Non-pigmented ciliary epithelial cell (primary cell): Measurements from ENCODE around the gene STMN3.

ENCODE experiments used
- DNase-seq: peaks from one replicate; pipeline ENCODE4 v3.0.0-alpha.2; 2010; ENCODE audit warnings: low read depth

STMN3 gene

DNA sequence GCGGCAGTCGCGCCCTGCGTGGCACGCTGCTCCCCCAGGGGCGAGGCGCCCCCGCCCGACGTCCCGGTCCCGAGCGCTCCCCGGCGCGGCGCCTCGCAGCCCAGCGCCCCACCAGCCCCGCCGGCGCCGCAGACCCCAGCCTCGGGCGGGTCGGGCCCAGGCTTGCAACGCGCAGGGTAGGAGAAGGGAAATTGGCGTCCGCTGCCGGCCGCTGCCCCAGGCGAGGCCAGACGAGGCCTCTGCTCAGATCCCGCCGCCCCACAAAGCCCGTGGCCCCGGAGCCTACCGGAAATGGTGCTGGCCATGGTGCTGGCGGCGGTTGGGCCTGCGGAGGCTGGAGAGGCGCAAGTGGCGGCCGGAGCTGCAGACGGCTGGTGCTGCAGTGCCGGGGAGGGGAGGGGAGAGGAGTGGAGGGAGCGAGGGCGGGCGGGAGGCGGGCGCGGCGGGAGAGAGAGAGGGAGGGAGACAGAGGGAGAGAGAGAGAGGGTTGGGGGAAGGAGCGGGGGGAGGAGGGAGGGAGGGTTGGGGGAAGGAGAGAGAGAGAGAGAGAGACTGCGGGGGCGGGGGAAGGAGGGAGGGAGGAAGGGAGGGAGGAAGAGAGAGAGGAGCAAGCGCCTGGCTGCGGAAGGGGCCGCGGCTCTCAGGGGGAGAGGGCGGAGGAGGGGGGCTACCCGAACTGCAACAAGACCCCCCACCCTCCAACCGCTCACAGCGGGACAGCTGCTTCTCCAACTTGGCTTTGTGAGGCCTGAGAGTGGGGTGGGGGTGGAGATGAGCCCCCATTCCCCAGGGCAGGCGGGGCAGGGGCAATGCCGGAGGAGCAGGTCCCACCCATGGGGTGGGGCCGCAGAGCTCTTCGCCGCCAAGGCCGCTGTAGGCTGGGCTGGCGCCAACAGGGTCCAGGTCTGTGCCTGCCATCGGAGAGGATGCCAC, at the start of gene STMN3:
Gene STMN3, minus strand, starts transcription at position 384 of the 933 bp plus-strand sequence. Its CDS starts 79 bp downstream, at position 305.
- peak; percentile 62 for DNase-seq

DNA sequence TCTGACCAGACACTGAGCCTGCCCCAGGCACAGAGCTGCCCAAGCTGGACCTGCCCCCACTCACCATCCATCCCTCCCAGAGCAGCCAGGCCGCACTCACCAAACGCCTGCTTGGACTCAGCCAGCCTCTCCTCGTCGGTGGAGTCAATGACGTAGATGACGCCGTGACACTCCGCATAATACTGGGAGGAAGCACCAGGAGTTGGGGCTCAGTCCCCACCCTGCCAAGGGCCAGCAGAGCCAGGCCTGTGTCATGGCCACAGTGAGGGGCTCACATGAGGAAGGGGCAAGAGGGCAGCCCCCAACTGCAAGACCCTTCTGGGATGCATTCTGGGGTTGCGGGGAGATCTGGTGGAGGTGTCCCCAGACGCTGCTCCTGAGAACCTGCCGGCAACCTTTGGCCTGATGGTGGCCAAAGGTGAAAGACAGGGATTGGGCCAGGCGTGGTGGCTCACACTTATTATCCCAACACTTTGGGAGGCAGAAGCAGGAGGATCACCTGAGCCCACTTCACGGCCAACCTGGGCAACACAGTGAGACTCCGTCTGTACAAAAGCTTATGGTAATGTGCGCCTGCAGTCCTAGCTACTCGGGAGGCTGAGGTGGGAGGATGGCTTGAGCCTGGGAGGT, 48.9 kb upstream of the STMN3 start:
- no peak for DNase-seq

DNA sequence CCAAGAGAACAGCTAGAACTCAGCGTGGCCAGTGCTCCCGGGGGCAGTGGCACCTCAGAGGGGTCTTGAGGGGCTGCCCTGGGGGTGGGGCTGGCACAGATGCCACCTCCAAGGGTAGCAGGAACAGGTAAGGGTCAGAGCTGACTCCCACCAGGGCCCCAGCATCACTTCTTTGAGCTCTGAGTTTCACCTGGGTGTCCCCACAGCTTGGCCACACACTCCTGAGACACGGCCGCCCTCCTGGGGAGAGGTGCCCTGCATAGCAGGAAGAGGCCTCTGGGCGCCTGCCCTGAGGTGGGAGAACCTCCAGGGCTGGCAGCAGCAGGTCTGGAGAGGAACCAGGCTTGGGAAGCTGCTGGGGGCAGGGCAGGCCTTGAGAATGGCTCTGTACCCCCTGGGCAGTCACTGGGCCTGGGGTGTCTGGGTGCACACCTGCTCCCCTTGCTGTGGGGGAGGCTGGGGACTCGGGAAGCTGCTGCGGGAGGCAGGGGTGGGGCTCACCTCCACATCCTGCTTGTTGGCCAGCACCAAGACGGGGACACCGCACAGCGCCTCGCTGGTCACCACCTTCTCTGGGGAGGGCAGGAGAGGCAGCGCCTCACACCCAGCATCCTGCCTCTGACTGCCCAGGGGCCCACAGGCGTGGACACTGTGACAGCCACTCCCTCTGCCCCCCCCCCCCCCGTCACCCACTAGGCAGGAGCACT, 48.3 kb upstream of the STMN3 start:
- no peak for DNase-seq

DNA sequence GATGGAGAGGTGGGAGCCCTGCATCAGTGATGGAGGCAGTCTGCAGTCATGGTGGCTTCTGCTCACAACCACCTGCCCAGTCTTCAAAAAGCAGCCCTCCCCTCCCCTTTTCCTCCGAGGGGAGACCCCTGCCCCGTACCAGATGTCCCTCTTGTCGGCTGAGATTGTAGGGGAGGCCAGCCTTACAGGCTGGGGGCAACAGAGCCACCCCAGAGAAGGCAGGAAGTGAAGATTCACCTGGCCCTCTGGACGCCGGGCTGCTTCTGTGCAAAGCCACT, 47.8 kb upstream of the STMN3 start:
- no peak for DNase-seq

DNA sequence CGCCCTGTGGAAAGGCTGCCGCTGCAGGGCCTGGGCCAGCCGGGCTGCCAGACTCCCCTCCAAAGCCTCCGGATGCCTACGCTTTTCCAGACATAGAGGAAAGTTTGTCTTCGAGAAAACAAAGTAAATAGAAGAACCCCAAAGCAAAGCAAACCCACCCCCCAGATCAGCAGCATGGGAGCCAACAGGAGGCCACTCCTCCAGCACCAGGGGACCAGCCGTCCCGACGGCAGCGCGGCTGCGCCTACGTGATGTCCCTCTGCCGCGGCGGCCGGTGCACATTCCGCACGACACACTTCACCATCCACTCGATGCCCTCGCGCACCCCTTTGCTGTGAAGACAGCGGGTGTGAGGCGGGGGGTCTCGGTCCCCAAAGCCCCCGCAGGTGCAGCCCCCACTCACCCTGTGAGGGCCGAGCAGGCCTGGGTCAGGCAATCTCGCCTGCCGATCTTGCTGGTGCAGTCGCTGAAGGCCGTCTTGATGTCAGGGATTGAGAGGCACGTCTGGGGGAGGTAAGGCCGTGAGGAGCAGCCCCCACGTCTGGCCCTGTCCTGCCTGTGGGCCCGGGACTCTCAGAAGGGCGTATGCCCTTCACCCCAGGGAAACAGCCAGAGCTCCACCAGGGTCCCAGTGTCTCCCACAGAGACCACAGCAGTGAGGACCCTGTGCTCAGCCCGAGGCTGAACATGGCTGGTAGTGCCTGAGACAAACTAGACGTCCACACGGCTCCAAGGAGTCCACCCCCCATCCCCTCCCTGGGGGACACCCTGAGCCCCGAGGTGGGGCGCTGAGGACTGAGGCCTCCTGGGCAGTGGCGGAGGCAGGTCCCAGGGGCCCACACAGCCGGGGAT, 47.2 kb upstream of the STMN3 start:
- DNase-seq: no peak

DNA sequence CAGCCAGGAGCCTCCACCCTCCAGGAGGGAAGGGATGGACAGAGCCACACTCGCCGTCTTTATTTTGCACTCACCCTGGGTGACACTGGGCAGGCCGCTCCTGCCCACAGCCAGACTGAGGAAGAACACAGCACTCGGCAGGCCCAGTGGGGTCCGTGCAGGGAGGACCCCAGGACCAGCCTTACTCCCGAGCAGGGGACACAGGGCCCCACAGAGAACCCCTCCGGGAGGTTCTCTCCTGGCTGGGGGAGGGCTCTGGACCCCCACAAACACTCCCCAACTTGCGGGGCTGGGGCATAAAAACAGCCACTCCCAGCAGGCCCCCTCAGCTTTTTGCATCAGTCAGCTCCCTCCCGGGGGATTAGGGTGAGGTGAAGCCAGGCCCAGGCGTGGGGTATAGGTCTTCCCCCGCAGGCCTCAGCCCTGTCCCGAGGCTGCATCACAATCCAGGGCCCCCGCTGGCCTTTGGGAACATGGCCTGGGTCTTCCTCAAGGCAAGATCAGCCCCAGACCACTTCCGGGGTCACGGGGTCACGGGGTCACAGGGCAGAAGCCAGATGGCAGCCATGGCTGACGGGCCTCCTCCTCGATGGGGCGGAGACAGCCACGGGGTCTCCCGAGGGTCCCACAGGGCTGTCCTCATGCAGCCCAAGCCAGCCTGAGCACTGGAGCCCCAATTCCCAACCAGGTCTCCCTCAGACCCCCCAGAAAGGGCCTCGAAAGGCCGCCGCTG, 46.4 kb upstream of the STMN3 start:
- no peak for DNase-seq

DNA sequence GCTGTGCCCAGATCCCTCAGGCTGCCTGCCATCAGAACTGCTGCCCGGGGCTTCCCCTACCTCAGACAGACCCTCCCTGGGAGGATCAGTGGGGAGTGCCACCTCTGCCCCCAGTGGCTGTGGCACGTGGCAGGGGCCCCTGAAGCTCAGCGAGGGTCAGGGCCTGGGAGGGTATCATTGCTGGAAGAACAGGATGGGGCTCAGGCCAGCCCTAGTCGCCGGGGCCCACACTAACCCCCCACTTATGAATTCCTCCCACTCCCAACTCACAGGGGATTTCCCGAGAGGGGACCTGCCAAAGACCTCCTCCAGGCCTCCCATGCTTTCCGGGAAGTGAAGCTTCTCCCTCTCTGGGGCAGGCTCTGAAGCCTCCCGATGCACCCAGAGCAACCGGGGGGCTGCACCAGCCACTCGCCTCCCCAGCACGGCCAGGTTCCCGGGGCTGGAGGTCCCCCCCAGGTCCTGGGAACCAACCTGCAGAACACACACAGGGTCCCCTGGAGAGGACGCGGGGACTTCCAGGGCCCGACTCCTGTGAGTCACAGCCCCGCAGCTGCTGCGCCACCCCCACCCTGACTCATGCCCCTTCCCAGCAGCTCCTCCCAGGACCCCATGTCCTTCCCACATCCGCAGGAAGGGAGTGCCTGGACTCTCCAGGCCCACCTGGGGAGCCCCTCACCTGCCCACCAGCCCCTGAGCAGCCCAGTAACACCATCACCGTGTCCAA, 45.7 kb upstream of the STMN3 start:
- DNase-seq: peak; percentile 71

DNA sequence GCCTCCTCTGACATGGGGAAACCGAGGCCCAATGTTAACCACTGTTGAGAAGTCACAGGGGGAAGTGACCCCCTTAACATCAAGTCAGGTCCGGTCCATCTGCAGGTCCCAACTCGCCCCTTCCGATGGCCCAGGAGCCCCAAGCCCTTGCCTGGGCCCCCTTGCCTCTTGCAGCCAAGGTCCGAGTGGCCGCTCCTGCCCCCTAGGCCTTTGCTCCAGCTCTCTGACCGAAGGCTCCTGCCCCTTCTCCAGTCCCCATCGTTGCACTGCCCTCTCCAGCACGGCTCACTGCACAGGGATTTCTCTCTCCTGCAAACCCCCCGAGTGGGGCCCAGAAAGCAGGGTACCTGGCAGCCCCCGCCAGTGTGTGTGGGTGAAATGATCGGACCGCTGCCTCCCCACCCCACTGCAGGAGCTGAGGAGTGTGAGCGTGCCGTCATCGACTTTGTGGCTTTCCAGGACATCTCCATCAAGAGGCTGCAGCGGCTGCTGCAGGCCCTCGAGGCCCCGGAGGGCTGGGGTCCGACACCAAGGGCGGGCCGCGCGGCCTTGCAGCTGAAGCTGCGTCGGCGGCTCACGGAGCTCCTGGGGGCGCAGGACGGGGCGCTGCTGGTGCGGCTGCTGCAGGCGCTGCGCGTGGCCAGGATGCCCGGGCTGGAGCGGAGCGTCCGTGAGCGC, 44.8 kb upstream of the STMN3 start:
- DNase-seq: no peak

DNA sequence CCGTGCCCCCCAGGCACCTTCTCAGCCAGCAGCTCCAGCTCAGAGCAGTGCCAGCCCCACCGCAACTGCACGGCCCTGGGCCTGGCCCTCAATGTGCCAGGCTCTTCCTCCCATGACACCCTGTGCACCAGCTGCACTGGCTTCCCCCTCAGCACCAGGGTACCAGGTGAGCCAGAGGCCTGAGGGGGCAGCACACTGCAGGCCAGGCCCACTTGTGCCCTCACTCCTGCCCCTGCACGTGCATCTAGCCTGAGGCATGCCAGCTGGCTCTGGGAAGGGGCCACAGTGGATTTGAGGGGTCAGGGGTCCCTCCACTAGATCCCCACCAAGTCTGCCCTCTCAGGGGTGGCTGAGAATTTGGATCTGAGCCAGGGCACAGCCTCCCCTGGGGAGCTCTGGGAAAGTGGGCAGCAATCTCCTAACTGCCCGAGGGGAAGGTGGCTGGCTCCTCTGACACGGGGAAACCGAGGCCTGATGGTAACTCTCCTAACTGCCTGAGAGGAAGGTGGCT, 44.2 kb upstream of the STMN3 start:
- no peak for DNase-seq

DNA sequence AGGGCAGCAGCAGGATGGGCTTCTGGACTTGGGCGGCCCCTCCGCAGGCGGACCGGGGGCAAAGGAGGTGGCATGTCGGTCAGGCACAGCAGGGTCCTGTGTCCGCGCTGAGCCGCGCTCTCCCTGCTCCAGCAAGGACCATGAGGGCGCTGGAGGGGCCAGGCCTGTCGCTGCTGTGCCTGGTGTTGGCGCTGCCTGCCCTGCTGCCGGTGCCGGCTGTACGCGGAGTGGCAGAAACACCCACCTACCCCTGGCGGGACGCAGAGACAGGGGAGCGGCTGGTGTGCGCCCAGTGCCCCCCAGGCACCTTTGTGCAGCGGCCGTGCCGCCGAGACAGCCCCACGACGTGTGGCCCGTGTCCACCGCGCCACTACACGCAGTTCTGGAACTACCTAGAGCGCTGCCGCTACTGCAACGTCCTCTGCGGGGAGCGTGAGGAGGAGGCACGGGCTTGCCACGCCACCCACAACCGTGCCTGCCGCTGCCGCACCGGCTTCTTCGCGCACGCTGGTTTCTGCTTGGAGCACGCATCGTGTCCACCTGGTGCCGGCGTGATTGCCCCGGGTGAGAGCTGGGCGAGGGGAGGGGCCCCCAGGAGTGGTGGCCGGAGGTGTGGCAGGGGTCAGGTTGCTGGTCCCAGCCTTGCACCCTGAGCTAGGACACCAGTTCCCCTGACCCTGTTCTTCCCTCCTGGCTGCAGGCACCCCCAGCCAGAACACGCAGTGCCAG, 43.6 kb upstream of the STMN3 start, which contains the start of gene TNFRSF6B:
Gene TNFRSF6B, plus strand, starts transcription at position 25 of the 729 bp plus-strand sequence. Its CDS starts 116 bp downstream, at position 141.
- DNase-seq: no peak

DNA sequence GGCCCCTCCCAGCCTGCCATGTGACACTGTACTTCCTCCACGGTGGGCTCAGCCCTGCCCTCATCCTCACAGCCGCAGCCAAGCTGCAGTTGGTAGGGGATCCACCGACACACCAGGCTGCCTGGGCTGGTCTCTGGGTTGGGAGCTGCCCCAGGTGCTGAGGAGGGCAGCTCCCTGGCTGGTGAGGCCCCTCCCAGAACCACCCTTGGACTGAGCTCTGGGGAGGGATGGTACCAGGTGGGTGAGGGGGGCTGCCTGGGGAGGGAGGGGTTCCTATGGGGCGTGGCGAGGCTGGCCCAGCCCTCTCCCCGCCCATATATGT, 43.0 kb upstream of the STMN3 start:
- no peak for DNase-seq

DNA sequence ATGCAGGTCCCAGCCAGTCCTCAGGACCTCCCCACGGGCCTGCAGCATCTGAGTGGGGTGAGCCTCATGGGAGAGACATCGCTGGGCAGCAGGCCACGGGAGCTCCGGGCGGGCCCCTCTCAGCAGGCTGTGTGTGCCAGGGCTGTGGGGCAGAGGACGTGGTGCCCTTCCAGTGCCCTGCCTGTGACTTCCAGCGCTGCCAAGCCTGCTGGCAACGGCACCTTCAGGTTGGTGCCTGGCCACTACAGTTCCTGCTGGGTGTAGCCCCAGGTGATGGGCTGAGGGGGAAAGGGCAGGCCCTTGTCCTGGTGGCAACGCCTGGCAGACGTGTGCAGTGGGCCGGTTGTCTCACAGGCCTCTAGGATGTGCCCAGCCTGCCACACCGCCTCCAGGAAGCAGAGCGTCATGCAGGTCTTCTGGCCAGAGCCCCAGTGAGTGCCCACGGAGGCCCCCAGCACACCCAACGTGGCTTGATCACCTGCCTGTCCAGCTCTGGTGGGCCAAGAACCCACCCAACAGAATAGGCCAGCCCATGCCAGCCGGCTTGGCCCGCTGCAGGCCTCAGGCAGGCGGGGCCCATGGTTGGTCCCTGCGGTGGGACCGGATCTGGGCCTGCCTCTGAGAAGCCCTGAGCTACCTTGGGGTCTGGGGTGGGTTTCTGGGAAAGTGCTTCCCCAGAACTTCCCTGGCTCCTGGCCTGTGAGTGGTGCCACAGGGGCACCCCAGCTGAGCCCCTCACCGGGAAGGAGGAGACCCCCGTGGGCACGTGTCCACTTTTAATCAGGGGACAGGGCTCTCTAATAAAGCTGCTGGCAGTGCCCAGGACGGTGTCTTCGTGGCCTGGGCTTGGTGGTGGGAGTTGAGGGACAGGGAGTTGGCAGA, 42.4 kb upstream of the STMN3 start:
- DNase-seq: no peak

DNA sequence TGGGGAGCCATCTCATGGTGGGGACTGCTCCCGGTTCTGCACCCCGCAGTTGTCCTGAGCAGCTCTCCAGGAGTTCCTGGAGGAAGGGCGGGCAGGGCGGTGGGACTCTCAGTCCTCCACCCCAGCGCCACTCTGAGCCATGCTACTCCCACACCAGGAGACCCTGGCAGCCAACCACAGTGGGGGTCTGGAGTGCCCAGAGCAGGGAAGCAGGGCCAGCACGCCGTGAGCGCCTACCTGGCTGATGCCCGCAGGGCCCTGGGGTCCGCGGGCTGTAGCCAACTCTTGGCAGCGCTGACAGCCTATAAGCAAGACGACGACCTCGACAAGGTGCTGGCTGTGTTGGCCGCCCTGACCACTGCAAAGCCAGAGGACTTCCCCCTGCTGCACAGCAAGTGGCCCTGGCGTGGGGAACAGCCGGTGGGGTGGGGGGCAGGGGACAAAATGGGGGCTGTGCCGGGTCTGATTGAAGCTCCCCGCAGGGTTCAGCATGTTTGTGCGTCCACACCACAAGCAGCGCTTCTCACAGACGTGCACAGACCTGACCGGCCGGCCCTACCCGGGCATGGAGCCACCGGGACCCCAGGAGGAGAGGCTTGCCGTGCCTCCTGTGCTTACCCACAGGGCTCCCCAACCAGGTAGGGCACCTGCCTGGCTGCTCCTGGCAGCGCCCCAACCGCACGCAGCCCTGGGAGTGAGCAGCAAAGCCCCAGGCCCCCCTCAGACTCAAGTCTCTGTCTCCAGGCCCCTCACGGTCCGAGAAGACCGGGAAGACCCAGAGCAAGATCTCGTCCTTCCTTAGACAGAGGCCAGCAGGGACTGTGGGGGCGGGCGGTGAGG, 41.6 kb upstream of the STMN3 start:
- DNase-seq: no peak

DNA sequence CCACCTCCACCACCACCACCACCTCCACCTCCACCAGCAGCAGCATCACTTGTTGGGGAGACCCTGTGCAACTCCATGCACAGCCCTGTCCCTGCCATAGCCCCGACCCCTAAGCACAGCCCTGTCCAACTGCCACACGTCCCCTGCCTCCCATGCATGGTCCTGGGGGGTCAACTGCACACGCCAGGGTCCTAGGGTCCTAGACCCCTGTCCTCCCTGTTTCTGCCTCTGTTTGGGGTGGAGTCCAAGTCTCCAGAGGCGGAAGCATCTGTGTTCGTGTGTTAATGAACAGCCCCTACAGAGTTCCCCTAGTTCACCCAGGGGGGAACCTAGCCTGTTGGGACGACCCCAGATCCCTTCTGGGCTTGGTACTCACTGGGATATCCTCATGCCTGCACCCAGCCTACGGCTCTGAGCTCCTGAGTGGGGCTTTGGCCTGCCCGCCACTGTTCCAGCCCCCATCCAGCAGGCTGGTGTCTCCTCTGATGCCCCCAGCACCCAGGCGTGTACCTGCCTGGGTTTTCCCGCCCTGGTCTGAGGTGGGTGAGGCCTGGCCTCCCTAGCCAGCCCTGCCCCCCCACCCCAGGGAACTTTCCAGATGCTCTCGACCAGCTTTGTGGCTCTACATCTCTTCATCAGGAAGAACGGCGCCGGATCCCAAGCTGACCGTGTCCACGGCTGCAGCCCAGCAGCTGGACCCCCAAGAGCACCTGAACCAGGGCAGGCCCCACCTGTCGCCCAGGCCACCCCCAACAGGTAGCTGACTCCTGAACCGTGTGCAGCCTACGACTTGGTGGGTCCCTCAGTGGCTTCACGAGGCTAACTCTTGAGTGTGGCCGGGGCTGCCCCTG, 40.7 kb upstream of the STMN3 start:
- no peak for DNase-seq

DNA sequence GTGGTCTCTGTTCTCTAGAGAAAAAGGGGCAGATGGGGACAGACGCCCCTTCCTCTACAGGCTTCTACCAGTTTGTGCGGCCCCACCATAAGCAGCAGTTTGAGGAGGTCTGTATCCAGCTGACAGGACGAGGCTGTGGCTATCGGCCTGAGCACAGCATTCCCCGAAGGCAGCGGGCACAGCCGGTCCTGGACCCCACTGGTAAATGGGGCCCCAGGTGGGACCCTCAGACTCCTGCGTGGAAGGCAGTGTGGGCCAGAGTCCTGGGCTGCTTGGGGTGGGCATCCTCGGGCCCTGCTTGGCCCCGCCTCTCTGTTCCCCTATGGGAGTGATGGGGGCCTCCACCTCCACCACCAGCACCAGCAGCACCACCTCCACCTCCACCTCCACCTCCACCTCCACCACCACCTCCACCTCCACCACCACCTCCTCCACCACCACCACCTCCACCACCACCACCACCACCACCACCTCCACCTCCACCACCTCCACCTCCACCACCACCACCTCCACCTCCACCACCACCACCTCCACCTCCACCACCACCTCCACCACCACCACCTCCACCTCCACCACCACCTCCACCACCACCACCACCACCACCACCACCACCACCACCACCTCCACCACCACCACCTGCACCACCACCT, 40.0 kb upstream of the STMN3 start:
- no peak for DNase-seq
